ENCODE results near the gene NPHP1.
A peak's percentile ranks its signal among the peaks of the same experiment; 100 is the strongest.
"Not testable (repeated sequence)": the region's sequence is repeated elsewhere in the genome, so short reads cannot be mapped to it uniquely, and the experiment has no call there.

Gene NPHP1

GRCh38 chr2:110220190-110220564 lies 15.4 kb upstream of the NPHP1 start:
- intact Hi-C loops (cut with DNase I; ENCODE audit: low total_unique reads), result no loop called here
- DNase-seq, result no peak
- no peaks in the 10 kb centered on the region for H3K27me3 ChIP-seq

GRCh38 chr2:110219496-110220189 lies 14.8 kb upstream of the NPHP1 start:
- Histone ChIP-seq H3K4me3 (no peak overlapping the region), H3K27ac (no peak overlapping the region), H3K27me3 (no peaks in the 10 kb centered on the region), H3K9me3 (no peaks in the 10 kb centered on the region), H3K4me1 (peaks cover 0 to 23% (median 3%) of the 10 kb centered on the region in 4 donors), H3K36me3 (no peaks in the 10 kb centered on the region)
- intact Hi-C loops (cut with DNase I; ENCODE audit: low total_unique reads), result no loop called here
- no peak for TF ChIP-seq CTCF (IDR thresholded peaks at IDR 0.05)
- DNase-seq, result no peak

More at GRCh38 chr2:110220190-110220564, 15.4 kb upstream of the NPHP1 start:
- H3K4me1 ChIP-seq, result peaks cover 0 to 19% (median 3%) of the 10 kb centered on the region in 4 donors
- no peak overlapping the region for H3K27ac ChIP-seq
- no peak for TF ChIP-seq CTCF (IDR thresholded peaks at IDR 0.05)
- H3K4me3 ChIP-seq, result no peak overlapping the region
- no peaks in the 10 kb centered on the region for H3K9me3 ChIP-seq
- no peaks in the 10 kb centered on the region for H3K36me3 ChIP-seq

- H3K36me3 ChIP-seq; H3K27ac ChIP-seq; DNase-seq; H3K4me3 ChIP-seq; H3K27me3 ChIP-seq; H3K9me3 ChIP-seq; intact Hi-C loops (cut with DNase I; ENCODE audit: low total_unique reads): not testable (repeated sequence)
- H3K4me1 ChIP-seq, result peaks cover 0 to 23% (median 3%) of the 10 kb centered on the region in 4 donors
These were observed 14.1 kb upstream of the NPHP1 start for GRCh38 chr2:110218889-110219288.

GRCh38 chr2:110216803-110217202 lies 12.0 kb upstream of the NPHP1 start:
- peak overlapping the region in 1 of 2 donors; percentile 32 for H3K27ac ChIP-seq
- TF ChIP-seq CTCF (IDR thresholded peaks at IDR 0.05), result no peak
- DNase-seq, result no peak

GRCh38 chr2:110216199-110216598 lies 11.4 kb upstream of the NPHP1 start:
- peak overlapping the region in 1 of 2 donors; percentile 32 for H3K27ac ChIP-seq
- intact Hi-C loops (cut with DNase I; ENCODE audit: low total_unique reads), result no loop called here
- H3K27me3 ChIP-seq, result no peaks in the 10 kb centered on the region
- no peak overlapping the region for H3K4me3 ChIP-seq
- TF ChIP-seq CTCF (IDR thresholded peaks at IDR 0.05), result no peak
- H3K4me1 ChIP-seq, result peaks cover 0 to 29% (median 6%) of the 10 kb centered on the region in 4 donors
- H3K36me3 ChIP-seq, result no peaks in the 10 kb centered on the region
- H3K9me3 ChIP-seq, result no peaks in the 10 kb centered on the region
- no peak for DNase-seq

More at GRCh38 chr2:110216803-110217202, 12.0 kb upstream of the NPHP1 start:
- H3K4me1 ChIP-seq, result peaks cover 0 to 23% (median 3%) of the 10 kb centered on the region in 4 donors
- H3K4me3 ChIP-seq, result no peak overlapping the region
- intact Hi-C loops (cut with DNase I; ENCODE audit: low total_unique reads), result no loop called here
- no peaks in the 10 kb centered on the region for H3K9me3 ChIP-seq
- H3K36me3 ChIP-seq, result no peaks in the 10 kb centered on the region
- no peaks in the 10 kb centered on the region for H3K27me3 ChIP-seq

GRCh38 chr2:110215566-110216158 lies 10.8 kb upstream of the NPHP1 start:
- intact Hi-C loops (cut with DNase I; ENCODE audit: low total_unique reads), result no loop called here
- no peak for DNase-seq
- Histone ChIP-seq H3K27ac (no peak overlapping the region), H3K4me3 (no peak overlapping the region), H3K36me3 (peaks cover 0 to 5% (median 0%) of the 10 kb centered on the region in 3 donors), H3K4me1 (peaks cover 0 to 34% (median 9%) of the 10 kb centered on the region in 4 donors), H3K9me3 (no peaks in the 10 kb centered on the region), H3K27me3 (no peaks in the 10 kb centered on the region)
- no peak for TF ChIP-seq CTCF (IDR thresholded peaks at IDR 0.05)
